ENCODE data around the gene CD300LD. TPM values are rescaled to one million over a fixed set of nuclear protein-coding genes. Genes with fewer than 3 reads are reported as not detected.

The CD300LD gene
- total and polyA plus RNA-seq, 2 donors (not counting 1 experiment from before 2014, with no cell fraction given) = not detected

DNA sequence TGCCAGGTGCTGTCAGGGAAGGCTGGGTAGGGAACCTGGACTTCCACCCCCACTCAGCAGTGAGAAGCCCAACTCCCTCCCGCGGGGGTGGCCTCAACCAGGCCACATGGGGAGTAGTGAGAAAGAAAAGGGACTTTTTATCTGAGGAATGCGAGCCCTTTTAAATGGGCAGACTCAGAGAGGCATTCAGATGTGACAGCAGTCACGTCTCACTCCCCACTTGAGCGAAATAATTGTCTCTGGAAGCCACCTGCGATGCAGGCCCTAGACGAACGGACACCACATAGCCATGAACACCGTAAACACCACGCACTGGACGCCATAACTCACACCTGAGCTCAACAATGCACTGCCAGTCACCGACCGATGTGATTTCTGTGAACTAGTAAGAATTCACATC is 43.3 kb upstream of the CD300LD start:
- no peak overlapping the region for H3K4me3 ChIP-seq (replicated peaks in 1 of 4; ENCODE audit: control extremely low read depth in 1 of 4, insufficient read depth in 1 of 4, low read depth in 3 of 4, low read length in 4 of 4)
- DNase-seq (ENCODE audit: low read depth in 2 of 2) = no peak
- H3K4me1 ChIP-seq (ENCODE audit: control insufficient read depth, extremely low read depth, insufficient read depth, low read length) = no peaks in the 10 kb centered on the region
- H4K20me1 ChIP-seq (ENCODE audit: control insufficient read depth, extremely low read depth, insufficient read depth, low read length) = no peaks in the 10 kb centered on the region
- no peak overlapping the region for H3K9ac ChIP-seq (ENCODE audit: insufficient read depth, low read length)
- no peak overlapping the region for H3K4me2 ChIP-seq (ENCODE audit: extremely low read depth, insufficient read depth, low read length)
- no peak for TF ChIP-seq EZH2 (IDR thresholded peaks at IDR 0.05; ENCODE audit: low read length, missing control alignments)
- TF ChIP-seq CTCF (conservative IDR thresholded peaks at IDR 0.05 in 1 of 2, IDR thresholded peaks at IDR 0.05 in 1 of 2; ENCODE audit: low read depth in 1 of 2, low read length in 2 of 2) = no peak
- H3K27me3 ChIP-seq (ENCODE audit: control insufficient read depth, insufficient read depth, low read length) = no peaks in the 10 kb centered on the region
- H3K27ac ChIP-seq (ENCODE audit: insufficient read depth, low read length) = no peak overlapping the region
- H3K79me2 ChIP-seq (ENCODE audit: control insufficient read depth, insufficient read depth, low read length) = no peaks in the 10 kb centered on the region
- H3K9me3 ChIP-seq (ENCODE audit: control insufficient read depth, insufficient read depth, low read depth, low read length) = no peaks in the 10 kb centered on the region
- H2AFZ ChIP-seq (ENCODE audit: low read length) = no peak overlapping the region
- H3K36me3 ChIP-seq (ENCODE audit: control insufficient read depth, insufficient read depth, low read length) = no peaks in the 10 kb centered on the region

DNA sequence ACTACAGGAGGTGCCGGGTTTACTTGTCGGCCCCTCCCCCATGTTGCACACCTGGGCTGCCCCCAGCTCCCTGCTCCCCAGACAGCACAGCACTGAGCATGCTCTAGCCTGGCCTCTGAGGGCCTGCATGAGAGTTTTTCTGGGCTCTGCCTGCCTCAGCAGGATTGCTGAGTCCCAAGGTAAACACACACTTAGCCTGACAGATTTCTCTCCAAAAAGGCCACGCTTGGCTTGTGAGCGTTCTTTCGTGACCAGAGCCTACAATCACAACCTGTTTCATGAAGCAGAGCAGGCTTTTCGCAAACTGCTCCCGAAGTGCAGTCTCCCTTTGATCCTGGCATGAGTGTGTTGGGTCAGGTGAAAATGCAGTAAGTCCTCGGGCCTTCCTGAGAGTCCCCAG is 41.2 kb upstream of the CD300LD start:
- no peaks in the 10 kb centered on the region for H3K36me3 ChIP-seq (ENCODE audit: control insufficient read depth, insufficient read depth, low read length)
- no peaks in the 10 kb centered on the region for H3K9me3 ChIP-seq (ENCODE audit: control insufficient read depth, insufficient read depth, low read depth, low read length)
- TF ChIP-seq CTCF (conservative IDR thresholded peaks at IDR 0.05 in 1 of 2, IDR thresholded peaks at IDR 0.05 in 1 of 2; ENCODE audit: low read depth in 1 of 2, low read length in 2 of 2) (no peak), EZH2 (IDR thresholded peaks at IDR 0.05; ENCODE audit: low read length, missing control alignments) (no peak)
- H2AFZ ChIP-seq (ENCODE audit: low read length) = no peak overlapping the region
- no peak overlapping the region for H3K4me3 ChIP-seq (replicated peaks in 1 of 4; ENCODE audit: control extremely low read depth in 1 of 4, insufficient read depth in 1 of 4, low read depth in 3 of 4, low read length in 4 of 4)
- no peaks in the 10 kb centered on the region for H3K27me3 ChIP-seq (ENCODE audit: control insufficient read depth, insufficient read depth, low read length)
- no peaks in the 10 kb centered on the region for H3K4me1 ChIP-seq (ENCODE audit: control insufficient read depth, extremely low read depth, insufficient read depth, low read length)
- H4K20me1 ChIP-seq (ENCODE audit: control insufficient read depth, extremely low read depth, insufficient read depth, low read length) = no peaks in the 10 kb centered on the region
- no peak overlapping the region for H3K27ac ChIP-seq (ENCODE audit: insufficient read depth, low read length)
- H3K9ac ChIP-seq (ENCODE audit: insufficient read depth, low read length) = no peak overlapping the region
- H3K79me2 ChIP-seq (ENCODE audit: control insufficient read depth, insufficient read depth, low read length) = no peaks in the 10 kb centered on the region
- no peak for DNase-seq (ENCODE audit: low read depth in 2 of 2)
- no peak overlapping the region for H3K4me2 ChIP-seq (ENCODE audit: extremely low read depth, insufficient read depth, low read length)

- Histone ChIP-seq H3K79me2 (ENCODE audit: control insufficient read depth, insufficient read depth, low read length) (no peaks in the 10 kb centered on the region), H3K4me2 (ENCODE audit: extremely low read depth, insufficient read depth, low read length) (no peak overlapping the region), H3K27ac (ENCODE audit: insufficient read depth, low read length) (no peak overlapping the region), H3K36me3 (ENCODE audit: control insufficient read depth, insufficient read depth, low read length) (no peaks in the 10 kb centered on the region), H3K9me3 (ENCODE audit: control insufficient read depth, insufficient read depth, low read depth, low read length) (no peaks in the 10 kb centered on the region), H3K9ac (ENCODE audit: insufficient read depth, low read length) (no peak overlapping the region), H4K20me1 (ENCODE audit: control insufficient read depth, extremely low read depth, insufficient read depth, low read length) (no peaks in the 10 kb centered on the region), H3K4me3 (replicated peaks in 1 of 4; ENCODE audit: control extremely low read depth in 1 of 4, insufficient read depth in 1 of 4, low read depth in 3 of 4, low read length in 4 of 4) (no peak overlapping the region), H3K27me3 (ENCODE audit: control insufficient read depth, insufficient read depth, low read length) (no peaks in the 10 kb centered on the region), H2AFZ (ENCODE audit: low read length) (no peak overlapping the region), H3K4me1 (ENCODE audit: control insufficient read depth, extremely low read depth, insufficient read depth, low read length) (no peaks in the 10 kb centered on the region)
- no peak for DNase-seq (ENCODE audit: low read depth in 2 of 2)
- TF ChIP-seq EZH2 (IDR thresholded peaks at IDR 0.05; ENCODE audit: low read length, missing control alignments) (no peak), CTCF (conservative IDR thresholded peaks at IDR 0.05 in 1 of 2, IDR thresholded peaks at IDR 0.05 in 1 of 2; ENCODE audit: low read depth in 1 of 2, low read length in 2 of 2) (no peak)
Observed at GRCh38 chr17:74632617-74633016, 40.5 kb upstream of the CD300LD start.
